NCI-H1417 (cell line): ENCODE measurements around the gene SP110.
"Not testable (repeated sequence)": the region's sequence is repeated elsewhere in the genome, so short reads cannot be mapped to it uniquely, and the experiment has no call there.

Source experiments
- DNase-seq, 3 experiments: peaks; one replicate each; lab custom pipeline; 2025; lab: John Stamatoyannopoulos, UW

SP110 gene

GRCh38 chr2:230224458-230224857 is 4.7 kb upstream of the SP110 start:
- DNase-seq: no peak

- not testable (repeated sequence) for DNase-seq
These were observed 3.0 kb upstream of the SP110 start for GRCh38 chr2:230222829-230223228.

GRCh38 chr2:230221493-230221892 is 1.7 kb upstream of the SP110 start:
- DNase-seq: no peak

DNA sequence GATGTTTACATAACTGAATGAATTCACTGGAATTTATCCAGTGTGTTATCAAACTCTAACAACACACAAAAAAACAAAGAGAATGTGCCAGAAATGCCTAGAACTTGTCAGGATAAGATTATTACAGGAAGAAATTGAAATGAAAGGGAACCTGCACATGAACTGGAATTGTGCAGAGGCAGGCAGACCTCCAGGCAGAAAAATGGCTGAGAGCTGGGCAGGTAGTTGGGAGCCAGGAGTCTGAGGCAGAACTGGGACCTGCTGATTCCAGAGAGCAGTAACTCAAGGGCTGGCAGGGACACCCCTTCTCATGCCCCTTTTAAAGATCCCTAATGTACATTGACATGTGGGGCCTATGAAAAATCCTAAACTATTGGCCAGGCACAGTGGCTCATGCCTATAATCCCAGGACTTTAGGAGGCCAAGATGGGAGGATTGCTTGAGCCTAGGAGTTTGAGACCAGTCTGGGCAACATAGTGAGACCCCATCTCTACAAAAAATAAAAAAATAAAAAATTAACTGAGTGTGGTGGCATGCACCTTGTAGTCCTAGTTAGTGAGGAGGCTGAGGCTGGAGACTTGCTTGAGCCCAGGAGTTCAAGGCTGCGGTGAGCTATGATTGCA is 674 bp upstream of the SP110 start:
- peak in 1 of 3 experiments; percentile 17 for DNase-seq

DNA sequence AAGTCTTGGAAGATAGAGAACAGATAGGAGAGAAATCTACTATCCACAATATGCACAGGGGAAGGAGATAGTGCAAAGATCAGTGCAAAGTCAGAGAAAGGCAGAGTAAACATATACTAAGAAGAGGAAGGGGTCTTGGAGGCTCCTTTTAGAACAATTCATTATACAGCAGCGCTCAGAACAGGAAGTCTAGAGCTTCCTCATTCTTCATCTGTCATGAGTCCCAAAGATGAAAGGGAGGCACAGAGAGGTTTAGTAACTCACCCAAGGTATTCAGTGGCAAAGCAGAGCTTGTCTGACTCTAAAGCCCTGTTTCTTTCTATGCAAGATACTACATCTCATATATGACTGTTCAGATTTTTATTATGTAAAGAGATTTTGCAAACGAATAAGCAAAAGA is 1.4 kb downstream of the SP110 start:
- DNase-seq: no peak

DNA sequence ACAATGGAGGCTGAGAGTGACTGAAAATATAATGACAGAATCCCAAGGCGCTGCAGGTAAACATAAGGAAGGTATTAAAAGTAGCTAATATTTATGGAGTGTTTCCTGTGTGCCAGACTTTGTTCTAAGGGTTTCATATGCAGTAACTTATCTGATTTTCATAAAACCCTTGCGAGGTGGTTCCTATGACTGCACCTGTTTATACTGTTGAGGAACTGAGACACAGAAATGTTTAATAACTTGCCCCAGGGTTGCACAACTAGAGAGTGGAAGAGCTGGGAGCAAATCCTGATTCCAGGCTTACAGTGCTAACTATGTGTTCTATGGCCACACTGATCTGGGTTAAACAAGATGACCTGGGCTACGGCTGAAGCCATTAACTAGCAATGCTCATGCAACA is 2.4 kb downstream of the SP110 start:
- no peak for DNase-seq

- DNase-seq: no peak
These were observed 3.3 kb downstream of the SP110 start for GRCh38 chr2:230216489-230216888.

GRCh38 chr2:230209422-230210051 is 10.2 kb downstream of the SP110 start:
- DNase-seq: no peak

DNA sequence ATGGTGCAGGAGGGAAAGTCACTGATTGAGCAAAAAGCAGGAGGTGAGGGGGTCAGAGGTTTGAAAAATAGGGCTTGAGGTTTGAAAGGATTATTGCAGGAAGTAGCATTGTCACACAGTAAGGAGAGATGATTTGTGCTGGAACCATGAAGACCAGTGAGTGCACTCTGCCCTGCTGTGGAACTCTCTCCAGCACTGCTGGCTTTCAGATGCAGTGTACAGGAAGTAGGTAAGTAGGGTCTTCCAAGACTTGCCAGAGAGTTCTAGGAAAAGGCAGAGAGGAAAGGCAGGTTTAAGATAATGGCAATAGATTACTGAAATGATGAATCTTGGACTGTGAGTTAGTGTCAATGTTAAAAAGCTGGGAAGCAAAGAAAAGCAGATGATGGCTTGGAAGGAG is 11.2 kb downstream of the SP110 start:
- no peak for DNase-seq

DNA sequence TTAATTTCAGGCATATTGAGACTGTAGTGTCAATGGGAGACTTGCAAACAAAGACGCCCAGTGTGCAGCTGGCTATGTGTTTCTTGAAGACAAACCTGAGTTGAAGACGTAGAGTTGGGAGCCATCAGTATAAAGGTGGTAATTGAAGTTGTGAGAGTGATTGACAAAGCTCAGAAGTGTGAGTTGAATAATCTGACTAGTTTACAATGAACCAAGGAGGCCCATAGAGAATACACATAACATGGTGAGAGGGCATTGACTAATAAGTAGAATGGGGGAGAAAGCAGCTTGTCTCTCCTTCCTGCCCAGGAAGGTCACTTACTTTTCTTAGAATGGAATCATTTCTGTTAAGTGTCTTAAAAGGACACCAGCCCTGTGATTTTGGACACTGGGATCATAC is 14.1 kb downstream of the SP110 start:
- DNase-seq: no peak

DNA sequence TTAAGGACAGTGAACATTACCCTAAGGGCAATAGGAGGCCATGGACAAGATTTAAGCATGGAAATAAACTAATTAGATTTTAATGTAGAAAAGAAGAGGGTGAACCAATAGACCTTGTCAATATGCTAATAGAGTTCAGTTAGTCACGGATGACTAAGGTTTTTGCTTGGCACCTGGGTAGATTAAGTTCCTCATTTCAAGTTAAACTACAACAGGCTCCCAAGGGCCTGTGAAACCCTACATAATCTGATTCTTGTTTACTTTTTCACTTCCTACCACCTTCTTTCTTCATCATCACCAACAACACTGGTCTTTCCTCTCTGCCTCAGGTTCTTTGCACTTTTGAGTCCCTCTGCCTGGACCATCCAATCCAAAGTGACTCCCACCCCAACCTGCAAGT is 14.8 kb downstream of the SP110 start:
- no peak for DNase-seq

GRCh38 chr2:230203110-230203676 is 16.6 kb downstream of the SP110 start:
- DNase-seq: no peak

DNA sequence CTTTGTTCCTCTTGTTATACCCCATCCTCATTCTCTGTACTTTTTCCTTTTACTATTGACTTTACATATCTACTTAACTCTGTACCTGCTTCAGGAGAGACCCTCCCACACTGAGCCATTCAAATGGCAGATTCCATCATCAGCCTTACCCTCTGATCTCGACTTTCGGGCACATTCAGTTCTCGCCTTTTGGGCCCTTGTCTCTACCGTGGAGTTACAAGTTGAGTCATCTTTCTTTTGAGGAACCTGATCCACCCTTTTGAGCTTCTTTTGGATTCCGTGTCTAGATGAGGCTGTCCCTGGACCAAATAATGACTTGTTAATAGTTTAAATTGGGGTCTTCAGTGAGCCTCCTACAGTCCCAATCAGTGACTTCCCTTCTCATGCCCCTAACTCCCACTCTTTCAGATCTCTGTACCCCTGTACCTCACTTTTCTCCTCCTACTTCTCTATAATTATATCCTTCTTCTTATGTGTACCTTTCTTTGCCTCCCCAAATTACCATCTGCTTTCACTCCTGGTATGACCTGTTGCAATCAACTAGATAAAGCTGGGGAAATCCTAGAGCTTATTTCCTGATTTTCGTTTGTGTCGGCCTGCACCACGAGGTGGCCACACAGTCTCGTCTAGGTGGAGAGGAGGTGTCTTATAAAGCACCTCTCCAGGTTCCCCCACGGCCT is 17.2 kb downstream of the SP110 start:
- DNase-seq: no peak

- peak in 1 of 3 experiments; percentile 3 for DNase-seq
These were observed 34.8 kb downstream of the SP110 start for GRCh38 chr2:230184727-230185578.

DNA sequence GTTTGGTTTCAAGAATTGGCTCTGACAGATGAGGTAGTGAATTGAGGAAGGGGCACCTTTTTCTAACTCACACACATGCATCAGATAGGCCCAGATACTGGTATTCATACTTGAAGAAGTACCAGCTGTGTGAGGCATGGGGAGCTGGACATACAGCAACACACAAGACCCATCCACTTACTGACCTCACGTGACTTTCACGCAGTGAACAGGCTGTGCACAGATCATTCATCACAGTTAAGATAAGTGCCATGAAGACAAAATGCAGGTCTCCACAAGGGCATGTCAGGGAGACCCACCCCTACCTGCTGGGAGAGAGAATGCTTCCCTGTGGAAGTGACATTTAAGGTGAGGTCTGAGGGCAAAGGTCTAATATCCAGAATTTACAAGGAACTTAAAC is 38.6 kb downstream of the SP110 start:
- DNase-seq: no peak

DNA sequence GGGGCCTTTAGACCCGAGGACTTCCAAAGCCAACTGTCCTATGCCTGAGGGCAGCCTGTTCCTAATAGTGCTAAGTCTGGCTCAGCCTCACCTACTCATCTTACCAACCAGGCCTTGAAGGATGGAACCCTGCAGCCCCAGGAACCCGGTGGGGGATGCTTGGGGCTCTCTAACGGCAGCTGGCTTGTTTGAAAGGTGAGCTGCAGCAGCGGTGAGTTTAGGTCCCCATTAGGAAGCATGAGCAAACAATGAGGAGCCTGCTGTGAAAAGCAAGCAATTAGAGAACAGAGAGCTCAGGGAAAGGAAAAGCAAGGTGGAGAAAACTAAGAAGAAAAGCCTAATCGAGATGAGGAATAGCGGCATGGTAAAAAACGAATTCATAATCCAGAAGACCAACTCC is 39.9 kb downstream of the SP110 start:
- peak in 1 of 3 experiments; percentile 12 for DNase-seq

DNA sequence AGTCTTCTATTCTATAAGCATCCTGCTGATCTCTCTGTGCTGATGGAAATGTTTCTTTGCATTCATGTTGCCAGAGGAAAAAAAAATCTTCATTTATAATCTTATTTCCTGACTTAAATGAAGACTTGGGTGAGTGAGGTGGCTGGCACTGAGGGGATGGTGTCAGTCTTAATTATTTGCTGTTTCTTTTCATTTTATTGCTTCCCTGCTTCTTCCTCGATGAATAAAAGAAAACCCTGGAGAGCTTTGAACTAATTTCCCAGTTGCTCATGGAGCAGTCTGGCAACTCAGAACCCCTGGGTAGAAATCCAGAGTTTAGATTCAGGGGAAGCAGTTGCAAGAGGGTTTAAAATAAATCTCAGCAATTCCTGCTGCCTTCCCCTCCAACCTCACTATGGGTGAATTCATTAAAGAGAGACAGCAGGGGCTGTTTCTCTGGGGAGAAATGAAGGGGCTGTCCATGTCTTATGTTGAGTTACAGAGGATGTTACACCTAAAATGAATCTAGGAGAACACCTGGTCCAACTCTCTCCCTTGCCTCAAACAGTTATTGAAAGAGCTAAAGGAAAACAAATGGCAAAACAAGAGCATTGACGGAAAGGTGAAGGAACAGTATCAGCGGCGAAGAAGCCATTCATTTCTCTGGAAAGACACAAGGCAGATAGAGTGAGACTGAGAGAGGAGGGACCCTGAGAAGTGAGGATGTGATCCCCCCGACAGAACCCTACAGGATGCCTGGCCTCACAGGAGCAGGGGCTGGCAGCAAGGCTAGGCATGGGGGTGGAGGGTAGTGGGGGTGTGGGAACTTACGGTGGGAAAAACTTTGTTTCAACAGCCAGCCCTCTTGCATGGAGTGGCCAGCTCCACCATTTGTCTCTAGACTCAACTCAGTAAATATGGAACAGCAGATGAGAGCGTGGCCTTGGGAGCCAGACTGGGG is 41.0 kb downstream of the SP110 start:
- no peak for DNase-seq

DNA sequence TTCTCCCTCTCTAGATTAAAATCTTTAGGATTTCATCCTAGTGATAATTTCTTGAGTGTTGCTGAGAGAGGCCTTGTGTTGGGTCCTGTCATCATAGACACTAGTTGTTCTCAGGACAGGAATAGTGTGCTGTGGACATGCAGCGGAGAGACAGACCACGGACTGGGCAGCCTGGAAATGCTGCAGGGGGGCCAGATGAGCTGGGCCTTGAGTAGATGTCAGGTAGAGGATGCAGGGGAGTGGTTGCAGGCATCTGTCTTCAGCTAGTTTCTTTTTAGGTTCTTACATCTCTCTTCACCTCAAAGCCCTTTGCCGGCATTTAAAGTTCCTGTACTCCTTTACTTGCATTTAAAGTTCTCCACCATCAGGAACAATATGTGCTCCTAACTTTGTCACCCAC is 42.8 kb downstream of the SP110 start:
- no peak for DNase-seq

- no peak for DNase-seq
These were observed 45.3 kb downstream of the SP110 start for GRCh38 chr2:230174466-230174865.

GRCh38 chr2:230172852-230173251 is 46.9 kb downstream of the SP110 start:
- DNase-seq: no peak

GRCh38 chr2:230172156-230172555 is 47.6 kb downstream of the SP110 start:
- DNase-seq: no peak
